Activated CD4-positive, alpha-beta T cell treated with anti-CD3 and anti-CD28 coated beads, Interleukin-2, amount 50 U/mL, for 24 hours (primary cell): ENCODE data around the gene TPCN2.
A peak's percentile ranks its signal among the peaks of the same experiment; 100 is the strongest.

ENCODE experiments used
- DNase-seq, 2 donors: peaks; one replicate each; pipeline ENCODE4 v3.0.0-alpha.2; 2020; ENCODE audit warnings: low read depth in 1 of 2, low spot score in 1 of 2

Gene TPCN2

DNA sequence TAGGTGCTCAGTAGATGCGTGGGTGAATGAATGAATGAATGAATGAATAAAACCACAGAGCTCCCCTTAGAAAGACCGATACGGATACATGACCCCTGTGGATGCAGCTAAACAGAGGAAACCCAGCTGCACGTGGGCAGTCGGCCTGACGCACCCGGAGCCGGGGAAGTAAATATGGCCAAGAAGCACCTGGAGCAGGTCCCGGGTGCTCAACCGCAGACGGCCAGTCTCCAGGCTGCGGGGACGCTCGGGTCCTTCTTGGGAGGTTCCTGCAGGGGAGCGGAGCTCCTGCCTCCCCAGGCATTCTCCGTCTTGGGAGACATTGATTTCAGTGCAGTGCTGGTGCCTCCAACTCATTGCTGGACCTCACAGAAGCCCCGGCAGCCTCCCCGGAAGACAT, 11.7 kb upstream of the TPCN2 start:
- DNase-seq, result no peak

GRCh38 chr11:69037544-69037943, 11.2 kb upstream of the TPCN2 start:
- no peak for DNase-seq

- no peak for DNase-seq
Observed at GRCh38 chr11:69039501-69039900, 9.2 kb upstream of the TPCN2 start.

- no peak for DNase-seq
Observed at GRCh38 chr11:69040051-69040450, 8.7 kb upstream of the TPCN2 start.

GRCh38 chr11:69040581-69041260, 8.0 kb upstream of the TPCN2 start:
- DNase-seq, result peak in 1 of 2 donors; percentile 16

GRCh38 chr11:69041516-69041915, 7.2 kb upstream of the TPCN2 start:
- no peak for DNase-seq

DNA sequence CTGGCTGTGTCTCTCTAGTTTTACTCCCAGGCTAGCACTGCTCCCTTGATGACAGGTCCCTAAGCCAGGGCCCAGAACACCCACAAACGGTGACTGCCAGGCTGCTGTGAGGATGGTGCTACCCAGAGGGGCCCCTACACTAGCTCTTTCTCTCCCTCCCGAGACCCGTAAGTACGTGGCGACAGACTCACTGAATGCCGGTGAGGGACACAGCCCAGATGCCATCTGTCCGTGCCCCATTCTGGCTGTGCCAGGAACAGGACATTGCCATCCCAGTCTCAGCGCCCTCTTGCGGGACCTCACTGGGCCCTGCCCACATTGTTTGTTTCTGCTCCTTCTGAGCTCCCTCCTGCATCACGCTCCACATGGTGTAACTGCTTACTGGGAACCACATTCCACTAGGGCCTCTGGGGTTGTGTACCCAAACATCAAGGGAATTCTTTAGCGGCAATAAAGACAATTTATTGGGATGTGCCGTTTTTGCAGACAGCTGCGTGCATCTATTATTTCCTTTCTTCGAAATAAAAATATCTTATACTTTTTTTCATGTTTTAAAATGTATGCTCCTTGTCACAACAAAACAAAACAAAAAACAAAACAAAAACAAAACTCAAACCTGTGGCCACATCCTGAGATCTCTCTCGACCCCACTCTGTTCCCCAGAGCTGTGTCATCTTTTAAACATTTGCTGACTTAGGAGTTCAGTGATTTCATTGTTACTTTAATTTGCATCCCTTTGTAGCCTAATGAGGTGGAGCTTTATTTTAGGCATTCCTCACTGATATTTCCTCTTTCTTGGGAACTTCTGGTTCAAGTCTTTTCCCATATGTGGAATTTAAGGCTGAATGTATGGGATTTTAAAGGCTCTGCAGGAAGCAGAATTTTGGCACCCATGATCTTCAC, 4.4 kb upstream of the TPCN2 start:
- no peak for DNase-seq

- DNase-seq, result no peak
Observed at GRCh38 chr11:69048031-69048693, 570 bp upstream of the TPCN2 start.

DNA sequence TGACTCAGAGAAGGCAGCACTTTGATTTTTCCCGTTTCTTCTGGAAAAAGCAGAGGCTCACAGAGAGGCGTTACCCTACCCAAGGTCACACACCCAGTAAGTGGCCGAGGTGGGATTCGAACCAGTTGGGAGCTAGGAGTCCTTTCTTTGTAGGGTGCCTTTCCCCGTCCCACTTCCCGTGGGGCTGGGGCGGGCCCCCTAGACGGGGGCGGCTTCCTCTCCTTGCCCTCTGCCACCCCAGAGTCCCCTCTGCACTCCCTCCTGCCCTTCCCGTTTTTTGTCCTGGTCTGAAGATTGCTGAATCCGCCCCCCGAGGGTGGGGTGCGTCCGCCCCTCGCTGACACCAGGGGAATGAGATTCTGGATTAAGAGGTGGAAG, 747 bp downstream of the TPCN2 start:
- DNase-seq, result no peak

DNA sequence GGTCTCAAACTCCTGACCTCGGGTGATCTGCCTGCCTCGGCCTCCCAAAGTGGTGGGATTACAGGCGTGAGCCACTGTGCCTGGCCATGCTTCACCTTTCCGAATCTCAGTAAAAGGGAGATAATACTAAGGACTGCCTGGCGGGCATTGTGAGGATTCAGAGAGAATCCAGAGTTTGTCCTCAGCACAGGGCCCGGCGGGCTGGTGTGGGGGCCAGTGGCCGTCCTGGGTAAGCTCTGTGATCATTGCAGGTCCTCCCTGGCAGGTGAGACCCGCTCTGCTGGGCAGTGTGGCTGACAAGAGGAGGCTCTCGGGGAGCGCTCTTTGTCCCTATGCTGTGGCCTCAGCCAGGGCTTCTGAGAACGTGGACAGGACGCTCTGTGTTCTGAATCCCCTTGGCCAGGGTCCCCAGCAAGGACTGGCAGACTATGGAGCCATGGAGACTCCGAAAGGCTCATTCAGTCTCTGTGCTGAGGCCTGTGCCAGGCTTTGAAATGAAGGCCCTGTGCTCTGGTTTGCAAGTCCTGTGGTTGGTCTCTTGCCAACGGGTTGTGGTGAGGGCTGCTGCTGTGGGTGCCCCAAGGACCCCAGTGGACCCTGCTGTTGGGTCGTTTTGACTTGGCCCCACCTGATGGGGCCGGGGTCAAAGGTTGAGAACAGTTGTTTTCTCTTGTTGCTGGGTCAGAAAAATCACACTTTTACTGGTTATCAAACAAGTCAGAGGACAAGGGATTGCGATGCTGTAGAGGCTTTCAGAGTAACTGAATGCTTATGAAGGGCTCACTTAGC, 2.1 kb downstream of the TPCN2 start:
- no peak for DNase-seq

DNA sequence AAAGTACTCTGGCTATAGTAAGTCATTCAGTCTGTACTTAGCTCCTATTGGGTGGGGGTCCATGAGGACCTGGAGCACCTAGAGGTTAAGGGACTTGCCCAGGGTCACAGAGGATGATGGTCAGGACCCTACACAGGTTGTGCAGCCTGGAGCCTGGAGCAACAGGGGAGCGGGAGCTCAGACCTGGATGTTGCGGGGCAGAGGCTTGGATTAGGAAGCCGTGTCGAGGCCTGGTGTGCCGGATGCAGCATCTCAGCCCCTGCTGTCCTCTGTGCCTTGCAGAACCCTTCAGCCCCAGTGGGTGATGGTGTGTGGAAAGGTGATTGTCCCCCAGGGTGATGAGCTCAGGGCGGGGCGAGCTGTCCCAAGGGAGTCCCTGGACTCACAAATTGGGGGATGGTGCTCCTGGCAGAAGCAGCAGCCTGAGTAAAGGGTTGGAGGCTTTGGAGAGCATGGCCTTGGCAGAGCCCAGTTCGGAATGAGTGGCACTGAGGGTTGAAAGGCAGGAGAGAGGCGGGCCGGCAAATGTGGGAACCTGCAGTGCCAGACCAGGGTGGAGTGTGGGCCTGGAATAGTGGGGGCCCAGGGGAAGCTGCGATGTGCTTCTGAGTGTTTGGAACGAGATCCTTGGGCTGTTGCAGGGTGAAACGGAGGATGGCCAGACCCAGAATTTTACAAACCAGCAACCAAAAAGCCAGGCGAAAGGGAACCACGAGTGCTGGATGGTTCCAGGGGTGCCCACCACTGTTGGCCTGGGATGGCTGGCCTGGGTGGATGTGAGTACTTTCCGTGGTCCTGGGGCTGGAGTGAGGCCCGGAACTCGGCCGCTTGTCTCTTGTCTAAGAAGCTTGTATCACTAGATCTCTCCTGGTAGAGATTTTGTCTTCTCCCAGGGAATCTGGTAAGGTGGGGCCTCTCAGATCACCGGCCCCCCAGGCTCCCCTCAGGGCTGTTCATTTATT, 2.9 kb downstream of the TPCN2 start:
- DNase-seq, result no peak

- no peak for DNase-seq
Observed at GRCh38 chr11:69052343-69053168, 3.8 kb downstream of the TPCN2 start.

- no peak for DNase-seq
Observed at GRCh38 chr11:69053169-69053477, 4.4 kb downstream of the TPCN2 start.

- DNase-seq, result no peak
Observed at GRCh38 chr11:69053546-69054396, 5.0 kb downstream of the TPCN2 start.

- no peak for DNase-seq
Observed at GRCh38 chr11:69054397-69055211, 5.9 kb downstream of the TPCN2 start.

DNA sequence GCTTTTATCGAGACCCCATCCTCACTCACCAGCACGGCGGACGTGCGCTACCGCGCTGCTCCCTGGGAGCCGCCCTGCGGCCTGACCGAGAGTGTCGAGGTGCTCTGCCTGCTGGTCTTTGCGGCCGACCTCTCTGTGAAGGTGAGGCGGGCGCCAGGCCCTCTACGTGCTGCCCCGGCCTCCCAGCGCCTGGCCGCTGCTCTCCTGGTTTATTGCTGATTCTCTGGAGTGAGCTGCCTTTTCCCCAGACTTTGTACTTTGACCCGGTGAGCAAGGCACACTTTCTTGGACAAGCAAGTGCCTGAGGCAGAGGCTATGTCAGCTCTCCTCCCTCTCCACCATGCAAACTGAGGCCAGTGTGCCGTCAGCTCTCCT, 6.5 kb downstream of the TPCN2 start:
- no peak for DNase-seq

DNA sequence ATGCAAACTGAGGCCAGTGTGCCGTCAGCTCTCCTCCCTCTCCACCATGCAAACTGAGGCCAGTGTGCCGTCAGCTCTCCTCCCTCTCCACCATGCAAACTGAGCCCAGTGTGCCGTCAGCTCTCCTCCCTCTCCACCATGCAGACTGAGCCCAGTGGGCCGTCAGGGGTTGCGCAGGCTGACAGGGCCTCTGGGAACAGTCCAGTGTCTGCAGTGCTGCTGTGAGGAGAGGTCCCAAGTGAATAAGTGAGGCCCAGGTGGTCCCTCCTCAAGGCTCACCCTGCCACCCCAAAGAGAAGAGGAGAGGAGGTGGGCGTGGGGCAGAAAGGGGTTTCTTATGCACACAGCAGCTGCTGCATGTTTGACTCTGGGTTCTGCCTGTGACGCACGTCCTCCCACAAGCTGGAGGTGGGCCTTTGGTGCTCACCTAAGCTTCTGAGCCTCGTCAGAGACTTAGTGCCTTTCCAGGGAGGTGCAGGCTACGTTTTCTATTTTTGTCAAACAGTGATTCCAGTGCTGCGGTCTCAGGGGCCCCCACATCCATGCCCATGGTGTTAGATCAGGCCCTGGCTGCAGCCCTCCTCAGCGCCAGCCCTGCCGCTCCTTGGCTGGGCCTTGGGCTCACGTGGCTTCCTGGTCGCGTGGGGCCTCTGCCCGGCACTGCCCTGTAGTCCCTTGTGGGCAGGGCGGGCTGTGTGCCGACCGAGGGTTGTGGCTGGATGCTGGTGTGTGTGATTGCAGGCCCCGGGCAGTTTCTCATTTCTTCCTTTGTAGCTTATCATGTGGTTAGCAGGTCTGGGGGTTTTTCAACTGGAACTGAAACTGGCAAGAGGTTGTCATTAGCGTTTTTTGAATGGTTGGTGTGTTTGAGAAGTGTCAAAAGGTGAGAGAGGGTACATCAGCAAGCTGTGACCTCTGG, 7.1 kb downstream of the TPCN2 start:
- DNase-seq, result no peak
